ENCODE measurements around the gene BRD1.

Gene BRD1

GRCh38 chr22:49727191-49727880 is 100.3 kb downstream of the BRD1 start:
- no peak for DNase-seq (ENCODE audit: low read depth)

DNA sequence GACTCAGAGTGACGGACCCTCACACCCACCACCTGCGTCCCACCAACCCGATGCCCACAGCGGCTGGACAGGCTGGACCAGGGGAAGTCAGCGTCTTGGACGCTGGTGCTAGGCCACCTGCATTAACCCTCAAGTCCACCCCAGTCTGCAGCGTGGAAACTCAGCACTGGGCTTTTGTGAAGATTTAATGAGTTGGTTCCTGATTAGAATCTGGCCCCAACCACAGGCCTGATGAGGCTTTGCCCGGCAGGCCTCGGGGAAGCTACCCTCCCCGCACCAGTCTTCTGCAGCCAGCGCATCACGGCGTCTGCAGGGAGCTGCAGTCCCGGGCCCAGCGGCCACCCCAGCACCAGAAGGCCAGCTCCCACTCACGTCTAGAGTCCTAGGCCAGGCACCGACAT is 101.0 kb downstream of the BRD1 start:
- no peak for DNase-seq (ENCODE audit: low read depth)

GRCh38 chr22:49726022-49726681 is 101.5 kb downstream of the BRD1 start:
- DNase-seq (ENCODE audit: low read depth) = no peak

- no peak for DNase-seq (ENCODE audit: low read depth)
These were observed 102.2 kb downstream of the BRD1 start for GRCh38 chr22:49725516-49725915.

DNA sequence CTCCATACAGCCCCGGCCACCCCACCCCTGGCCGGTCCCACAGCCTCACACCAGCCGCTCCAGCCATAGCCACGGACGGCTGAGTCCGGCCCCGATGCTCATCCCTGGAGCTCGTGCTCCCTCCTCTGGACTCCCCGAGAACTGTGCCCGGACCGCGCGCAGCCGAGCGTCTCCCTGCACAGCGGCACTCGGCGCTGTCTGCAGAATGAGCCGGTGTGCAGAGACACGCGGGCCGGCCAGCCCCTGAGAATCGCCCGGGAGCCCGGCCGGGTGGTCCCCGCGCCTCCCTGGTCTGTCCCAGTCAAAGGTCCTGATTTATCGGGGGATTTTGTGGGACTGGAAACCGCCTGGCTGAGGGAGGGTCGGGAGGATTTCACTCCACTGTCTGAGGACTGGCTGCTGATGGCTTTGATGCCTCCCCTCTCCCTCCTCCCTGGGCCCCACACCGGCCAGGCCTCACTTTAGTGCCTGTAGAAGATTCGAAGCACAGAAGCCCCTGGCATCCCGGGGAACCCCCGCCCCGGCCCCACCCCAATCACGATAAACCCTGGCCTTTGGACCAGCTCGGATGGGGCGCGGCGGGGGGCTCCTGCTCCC is 102.7 kb downstream of the BRD1 start:
- DNase-seq (ENCODE audit: low read depth) = no peak

- DNase-seq (ENCODE audit: low read depth) = no peak
These were observed 103.4 kb downstream of the BRD1 start for GRCh38 chr22:49724030-49724892.

DNA sequence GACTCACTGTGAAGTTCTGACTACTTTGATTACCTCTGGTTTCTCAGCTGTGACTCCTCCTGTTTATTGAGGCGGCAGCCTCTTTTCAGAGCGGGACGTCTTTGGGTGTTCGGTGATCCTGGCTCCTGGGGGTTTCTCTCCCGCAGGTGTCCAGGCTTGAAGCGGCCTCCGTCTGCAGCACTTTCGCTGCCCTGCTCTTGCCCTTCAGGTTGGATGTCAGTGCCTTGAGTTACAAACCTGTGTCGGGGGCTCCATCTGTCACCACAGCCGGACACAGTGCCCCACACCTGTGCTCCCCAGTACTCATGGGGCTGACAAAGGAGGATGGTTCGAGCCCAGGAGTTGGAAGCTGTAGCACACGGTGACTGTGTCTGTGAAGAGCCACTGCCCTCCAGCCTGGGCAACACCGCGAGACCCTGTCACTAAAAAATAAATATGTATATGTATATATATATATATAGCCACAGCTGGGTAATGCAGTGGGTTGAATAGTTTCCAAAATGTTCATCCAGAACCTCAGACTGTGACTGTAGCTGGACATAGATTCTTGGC is 104.1 kb downstream of the BRD1 start:
- no peak for DNase-seq (ENCODE audit: low read depth)
